ENCODE results near the gene UNC93A.
"Not testable (repeated sequence)": the region's sequence is repeated elsewhere in the genome, so short reads cannot be mapped to it uniquely, and the experiment has no call there.

The UNC93A gene

DNA sequence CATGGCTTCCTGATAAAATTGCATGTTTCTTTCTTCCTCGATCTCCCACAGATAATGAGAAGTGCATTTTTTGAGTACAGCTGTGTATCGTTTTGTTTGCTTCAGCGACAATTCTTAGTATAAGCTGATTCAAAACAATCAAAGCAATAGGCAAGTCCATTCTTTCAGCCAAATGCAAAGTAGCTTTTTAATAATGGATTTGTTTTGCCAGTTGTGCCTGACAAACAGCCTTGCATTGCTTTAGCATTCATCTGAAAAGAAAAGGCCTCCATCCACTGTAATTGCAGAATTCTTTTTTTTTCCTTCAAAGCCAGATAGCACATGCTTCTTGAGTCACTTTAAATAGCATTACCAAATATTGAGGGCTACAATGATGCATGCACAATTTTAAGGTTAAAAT is 65.8 kb downstream of the UNC93A start:
- H3K79me2 ChIP-seq, result no peaks in the 10 kb centered on the region
- no peak overlapping the region for H3K4me3 ChIP-seq (ENCODE audit: low read depth, low read length)
- H2AFZ ChIP-seq, result no peak overlapping the region
- H3K9me3 ChIP-seq (ENCODE audit: control insufficient read depth, low read length), result no peaks in the 10 kb centered on the region
- no peak overlapping the region for H3K4me2 ChIP-seq (ENCODE audit: low read length)
- H3K9ac ChIP-seq, result no peak overlapping the region
- no peaks in the 10 kb centered on the region for H3K4me1 ChIP-seq
- no peaks in the 10 kb centered on the region for H3K27me3 ChIP-seq (ENCODE audit: control insufficient read depth, insufficient read depth, low read length)
- H3K36me3 ChIP-seq (ENCODE audit: control insufficient read depth, insufficient read depth, low read length), result no peaks in the 10 kb centered on the region
- TF ChIP-seq, protein P1, sequence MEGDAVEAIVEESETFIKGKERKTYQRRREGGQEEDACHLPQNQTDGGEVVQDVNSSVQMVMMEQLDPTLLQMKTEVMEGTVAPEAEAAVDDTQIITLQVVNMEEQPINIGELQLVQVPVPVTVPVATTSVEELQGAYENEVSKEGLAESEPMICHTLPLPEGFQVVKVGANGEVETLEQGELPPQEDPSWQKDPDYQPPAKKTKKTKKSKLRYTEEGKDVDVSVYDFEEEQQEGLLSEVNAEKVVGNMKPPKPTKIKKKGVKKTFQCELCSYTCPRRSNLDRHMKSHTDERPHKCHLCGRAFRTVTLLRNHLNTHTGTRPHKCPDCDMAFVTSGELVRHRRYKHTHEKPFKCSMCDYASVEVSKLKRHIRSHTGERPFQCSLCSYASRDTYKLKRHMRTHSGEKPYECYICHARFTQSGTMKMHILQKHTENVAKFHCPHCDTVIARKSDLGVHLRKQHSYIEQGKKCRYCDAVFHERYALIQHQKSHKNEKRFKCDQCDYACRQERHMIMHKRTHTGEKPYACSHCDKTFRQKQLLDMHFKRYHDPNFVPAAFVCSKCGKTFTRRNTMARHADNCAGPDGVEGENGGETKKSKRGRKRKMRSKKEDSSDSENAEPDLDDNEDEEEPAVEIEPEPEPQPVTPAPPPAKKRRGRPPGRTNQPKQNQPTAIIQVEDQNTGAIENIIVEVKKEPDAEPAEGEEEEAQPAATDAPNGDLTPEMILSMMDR (IDR thresholded peaks at IDR 0.05), result no peak
- no peak overlapping the region for H3K27ac ChIP-seq

DNA sequence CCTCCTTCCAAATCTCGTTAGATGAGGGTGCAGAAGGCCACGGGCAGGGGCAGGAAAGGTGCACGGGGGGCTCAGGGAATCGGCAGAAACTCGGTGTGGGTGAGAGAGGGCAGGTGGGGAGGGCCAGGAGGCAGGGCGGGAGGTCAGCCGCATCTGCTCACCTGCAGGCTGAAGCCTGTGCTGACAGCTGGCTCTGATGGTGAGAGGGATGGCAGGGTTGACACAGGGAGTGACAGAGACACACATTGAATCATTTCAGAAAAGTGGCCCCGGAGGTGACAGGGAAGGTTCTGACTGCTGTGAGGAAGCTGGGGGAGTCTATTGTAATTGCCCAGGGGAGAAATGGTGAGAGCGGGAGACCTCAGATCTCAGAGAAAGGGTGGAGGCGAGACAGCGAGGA is 67.3 kb downstream of the UNC93A start:
- not testable (repeated sequence) for H3K79me2 ChIP-seq; H3K9ac ChIP-seq; H3K27ac ChIP-seq; H3K36me3 ChIP-seq (ENCODE audit: control insufficient read depth, insufficient read depth, low read length); H3K4me3 ChIP-seq (ENCODE audit: low read depth, low read length); H2AFZ ChIP-seq; H3K4me1 ChIP-seq; H3K27me3 ChIP-seq (ENCODE audit: control insufficient read depth, insufficient read depth, low read length); H3K4me2 ChIP-seq (ENCODE audit: low read length); H3K9me3 ChIP-seq (ENCODE audit: control insufficient read depth, low read length)

DNA sequence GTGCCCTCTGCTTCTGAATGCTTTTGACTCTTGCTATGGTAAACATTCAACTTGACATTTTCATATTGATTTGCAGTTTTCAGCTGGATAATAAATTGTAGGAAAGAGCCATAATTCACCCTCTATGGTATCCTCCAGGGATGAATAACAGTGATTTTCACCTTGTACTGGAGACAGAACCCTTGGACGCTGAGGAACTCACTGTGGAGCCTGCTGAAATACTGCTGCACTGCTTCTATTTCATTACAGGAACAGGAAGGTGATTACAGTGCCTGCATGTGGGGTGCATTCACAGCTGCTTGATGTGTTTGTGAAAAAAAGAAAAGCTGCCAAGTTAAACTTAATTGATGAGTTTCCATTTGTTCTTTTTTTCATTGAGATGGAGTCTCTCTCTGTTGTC is 70.1 kb downstream of the UNC93A start:
- H3K79me2 ChIP-seq, result not testable (repeated sequence)

More for the DNA sequence above, 70.1 kb downstream of the UNC93A start:
- H2AFZ ChIP-seq; H3K27me3 ChIP-seq (ENCODE audit: control insufficient read depth, insufficient read depth, low read length); H3K36me3 ChIP-seq (ENCODE audit: control insufficient read depth, insufficient read depth, low read length); H3K9ac ChIP-seq; H3K9me3 ChIP-seq (ENCODE audit: control insufficient read depth, low read length); H3K4me3 ChIP-seq (ENCODE audit: low read depth, low read length); H3K4me1 ChIP-seq; H3K27ac ChIP-seq; H3K4me2 ChIP-seq (ENCODE audit: low read length): not testable (repeated sequence)

All from parathyroid adenoma (tissue), 2 donors.